GM12878 (cell line): ENCODE measurements around the gene C1GALT1. TPM values are rescaled to one million over a fixed set of nuclear protein-coding genes. Genes with fewer than 3 reads are reported as not detected.

Experiments
- ATF2 ChIP-seq: IDR thresholded peaks from 2 replicates; pipeline ENCODE4 v1.6.1; 2012; ENCODE audit warnings: low read length, inconsistent platforms
- ATF3 ChIP-seq: IDR thresholded peaks from 2 replicates; pipeline ENCODE4 v1.6.1; 2011; ENCODE audit warnings: low read depth, mild to moderate bottlenecking, low read length, moderate library complexity, borderline replicate concordance; ENCODE audit errors: extremely low read depth
- CTCF ChIP-seq, 3 experiments: IDR thresholded peaks in 2 of 3; conservative IDR thresholded peaks in 1 of 3; 2 replicates each; pipeline ENCODE4 v1.5.1; 2011; ENCODE audit warnings: low read depth in 3 of 3, low read length in 3 of 3, mild to moderate bottlenecking in 3 of 3, control low read depth in 2 of 3, moderate library complexity in 2 of 3, inconsistent platforms in 1 of 3, mixed read lengths in 1 of 3; ENCODE audit not compliant: control insufficient read depth in 2 of 3, insufficient read depth in 1 of 3; ENCODE audit errors: extremely low read depth in 1 of 3
- EP300 ChIP-seq, 2 experiments: fragments of 150-350 bp in 1 of 2; IDR thresholded peaks; 2 replicates each; pipeline ENCODE4 v1.6.1; 2011 to 2012; ENCODE audit warnings: low read depth in 2 of 2, low read length in 2 of 2, borderline replicate concordance in 1 of 2, improper control_type of control experiment in 1 of 2, inconsistent platforms in 1 of 2; ENCODE audit not compliant: control insufficient read depth in 1 of 2
- EZH2 ChIP-seq: IDR thresholded peaks from 2 replicates; pipeline ENCODE4 v1.6.1; 2012; ENCODE audit warnings: low read depth, mild to moderate bottlenecking, control low read depth, inconsistent platforms, low read length, borderline replicate concordance; ENCODE audit not compliant: control insufficient read depth
- HDGF ChIP-seq: fragments of 450-650 bp; IDR thresholded peaks from 2 replicates; pipeline ENCODE4 v1.6.1; 2016; ENCODE audit warnings: antibody characterized with exemption
- HSF1 ChIP-seq: fragments of 150-350 bp; IDR thresholded peaks from 2 replicates; pipeline ENCODE4 v1.6.1; 2014; ENCODE audit warnings: mild to moderate bottlenecking, low read depth, low read length
- IKZF1 ChIP-seq: fragments of 450-650 bp; conservative IDR thresholded peaks from 2 replicates; pipeline ENCODE4 v1.6.1; 2017; ENCODE audit warnings: antibody characterized with exemption, mild to moderate bottlenecking
- KAT2A ChIP-seq: conservative IDR thresholded peaks from 2 replicates; pipeline ENCODE4 v1.6.1; 2011; ENCODE audit warnings: low read depth, low read length; ENCODE audit not compliant: control insufficient read depth
- KLF5 ChIP-seq: fragments of 450-650 bp; IDR thresholded peaks from 2 replicates; pipeline ENCODE4 v1.6.1; 2014; ENCODE audit warnings: mild to moderate bottlenecking; ENCODE audit not compliant: partially characterized antibody
- MTA2 ChIP-seq: fragments of 450-650 bp; IDR thresholded peaks from 2 replicates; pipeline ENCODE4 v1.6.1; 2016; ENCODE audit warnings: low read depth, mild to moderate bottlenecking, moderate library complexity
- NRF1 ChIP-seq: conservative IDR thresholded peaks from 2 replicates; pipeline ENCODE4 v1.6.1; 2011; ENCODE audit warnings: mild to moderate bottlenecking, low read depth, low read length, improper control_type of control experiment
- PML ChIP-seq: IDR thresholded peaks from 2 replicates; pipeline ENCODE4 v1.6.1; 2012; ENCODE audit warnings: low read length, inconsistent platforms
- POU2F2 ChIP-seq: IDR thresholded peaks from 3 replicates; pipeline ENCODE4 v1.6.1; 2011; ENCODE audit warnings: low read depth, mild to moderate bottlenecking, low read length, borderline replicate concordance
- RAD51 ChIP-seq: fragments of 450-650 bp; IDR thresholded peaks from 2 replicates; pipeline ENCODE4 v1.6.1; 2016; ENCODE audit warnings: moderate library complexity, mild to moderate bottlenecking, inconsistent platforms
- RBBP5 ChIP-seq: fragments of 200-600 bp; sonication (generic); conservative IDR thresholded peaks from 2 replicates; pipeline ENCODE4 v1.6.1; 2016
- RUNX3 ChIP-seq: IDR thresholded peaks from 2 replicates; pipeline ENCODE4 v1.6.1; 2012; ENCODE audit warnings: low read length, inconsistent platforms
- SMAD1 ChIP-seq: fragments of 450-650 bp; IDR thresholded peaks from 2 replicates; pipeline ENCODE4 v1.6.1; 2018; ENCODE audit warnings: mild to moderate bottlenecking, low read depth; ENCODE audit not compliant: partially characterized antibody
- SMC3 ChIP-seq: IDR thresholded peaks from 2 replicates; pipeline ENCODE4 v1.6.1; 2011; ENCODE audit warnings: low read length, improper control_type of control experiment, borderline replicate concordance
- SREBF2 ChIP-seq: IDR thresholded peaks from 2 replicates; pipeline ENCODE4 v1.6.1; 2012; ENCODE audit warnings: mild to moderate bottlenecking, low read length
- SUPT20H ChIP-seq: IDR thresholded peaks from 2 replicates; pipeline ENCODE4 v1.6.1; 2011; ENCODE audit warnings: low read depth, mild to moderate bottlenecking, low read length, moderate library complexity, borderline replicate concordance; ENCODE audit not compliant: control insufficient read depth
- TCF7 ChIP-seq: IDR thresholded peaks from 2 replicates; pipeline ENCODE4 v1.6.1; 2014; ENCODE audit warnings: antibody characterized with exemption, borderline replicate concordance
- YY1 ChIP-seq: IDR thresholded peaks from 2 replicates; pipeline ENCODE4 v1.6.1; 2011; ENCODE audit warnings: low read depth, mild to moderate bottlenecking, low read length
- ZNF24 ChIP-seq: fragments of 450-650 bp; IDR thresholded peaks from 2 replicates; pipeline ENCODE4 v1.6.1; 2017; ENCODE audit warnings: antibody characterized with exemption, mild to moderate bottlenecking
- ZNF622 ChIP-seq: fragments of 450-650 bp; IDR thresholded peaks from 2 replicates; pipeline ENCODE4 v1.6.1; 2017; ENCODE audit warnings: mild to moderate bottlenecking, inconsistent platforms
- polyA plus RNA-seq, 11 experiments: library from polyadenylated mRNA; depleted of rRNA in 4 of 11; unstranded in 6 of 11; stranded (reverse) in 5 of 11; fragments of >200 nt; fragmentation: Nextera tagmentation in 4 of 11; fragmentation: Illumina TruSeq in 1 of 11; extraction: Ambion mirVana in 4 of 11; extraction: Trizol in 1 of 11; gene quantifications; 1 replicate in 1 of 11; 2 replicates in 10 of 11; pipeline versions ENCODE4 v1.2.1 to v1.2.3, GENCODE V29; 2011 to 2016; ENCODE audit warnings: inconsistent platforms in 2 of 11, missing spikeins in 2 of 11, low read depth in 1 of 11
- total RNA-seq, 4 experiments: library from RNA; depleted of rRNA in 3 of 4; stranded (reverse); fragments of >200 nt in 3 of 4; fragmentation: Illumina TruSeq in 1 of 4; extraction: Trizol in 1 of 4; gene quantifications; 2 replicates each; pipeline versions ENCODE4 v1.2.1 to v1.2.3, GENCODE V29; 2013 to 2021
- TF ChIP-seq, protein P1 (sequence below): IDR thresholded peaks from 2 replicates; pipeline ENCODE4 v1.6.1; 2011; ENCODE audit warnings: low read depth, low read length, improper control_type of control experiment, borderline replicate concordance

Gene C1GALT1
- total and polyA plus RNA-seq, 10 of the 15 experiments (the other 5 are each of a cell fraction or from before 2014, with no cell fraction given): 1.6 to 25.0 (median 8.5) TPM

- TF ChIP-seq, protein P1, sequence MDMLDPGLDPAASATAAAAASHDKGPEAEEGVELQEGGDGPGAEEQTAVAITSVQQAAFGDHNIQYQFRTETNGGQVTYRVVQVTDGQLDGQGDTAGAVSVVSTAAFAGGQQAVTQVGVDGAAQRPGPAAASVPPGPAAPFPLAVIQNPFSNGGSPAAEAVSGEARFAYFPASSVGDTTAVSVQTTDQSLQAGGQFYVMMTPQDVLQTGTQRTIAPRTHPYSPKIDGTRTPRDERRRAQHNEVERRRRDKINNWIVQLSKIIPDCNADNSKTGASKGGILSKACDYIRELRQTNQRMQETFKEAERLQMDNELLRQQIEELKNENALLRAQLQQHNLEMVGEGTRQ: no peak
- TF ChIP-seq NRF1 (no peak), TCF7 (no peak), HSF1 (peak; percentile 76; the same call in 1 of the 2 replicates), EP300 (IDR thresholded peaks at IDR 0.05; ENCODE audit: borderline replicate concordance in 1 of 2, control insufficient read depth in 1 of 2, low read depth in 2 of 2, low read length in 2 of 2) (peak; percentile 82 to 97; a peak in 3 of 4 replicates), ATF3 (no peak), IKZF1 (peak; percentile 85), KLF5 (no peak), ATF2 (peak; percentile 59; the same call in 1 of the 2 replicates), SREBF2 (no peak), EZH2 (no peak), RAD51 (peak; percentile 34; the same call in 1 of the 2 replicates), ZNF24 (peak; percentile 95), SMAD1 (no peak), CTCF (IDR thresholded peaks at IDR 0.05 in 2 of 3, conservative IDR thresholded peaks at IDR 0.05 in 1 of 3; ENCODE audit: control insufficient read depth in 2 of 3, extremely low read depth in 1 of 3, insufficient read depth in 1 of 3, low read depth in 3 of 3, low read length in 3 of 3) (no peak), MTA2 (peak; percentile 83), YY1 (no peak), POU2F2 (no peak), SUPT20H (no peak), PML (no peak), ZNF622 (no peak), RUNX3 (peak; percentile 86), SMC3 (no peak), RBBP5 (no peak), KAT2A (no peak), HDGF (no peak)
These were observed 69.4 kb downstream of the C1GALT1 start (continued) for GRCh38 chr7:7251742-7252141.
